GM18502 (cell line): Measurements from ENCODE around the gene MYL6B.
A peak's percentile ranks its signal among the peaks of the same experiment; 100 is the strongest.
"Not testable (repeated sequence)": the region's sequence is repeated elsewhere in the genome, so short reads cannot be mapped to it uniquely, and the experiment has no call there.

Experiments
- ATAC-seq: cut with Tn5 transposase; IDR thresholded peaks from one replicate; pipeline ENCODE4 v1.9.1; 2021; ENCODE audit warnings: mild to moderate bottlenecking; ENCODE audit not compliant: unreplicated experiment, poor library complexity

Gene MYL6B

GRCh38 chr12:56163533-56164344, 11.4 kb downstream of the MYL6B start:
- ATAC-seq = no peak

- no peak for ATAC-seq
Measured at GRCh38 chr12:56164345-56164729, 11.9 kb downstream of the MYL6B start.

- no peak for ATAC-seq
Measured at GRCh38 chr12:56165369-56165768, 13.0 kb downstream of the MYL6B start.

- ATAC-seq = no peak
Measured at GRCh38 chr12:56169229-56169759, 16.9 kb downstream of the MYL6B start.

GRCh38 chr12:56172839-56173238, 20.5 kb downstream of the MYL6B start:
- ATAC-seq = no peak

GRCh38 chr12:56178347-56178746, 26.0 kb downstream of the MYL6B start:
- ATAC-seq = no peak

- ATAC-seq = no peak
Measured at GRCh38 chr12:56186957-56187356, 34.6 kb downstream of the MYL6B start.

GRCh38 chr12:56188131-56188777, 35.9 kb downstream of the MYL6B start:
- no peak for ATAC-seq

GRCh38 chr12:56188778-56189098, 36.4 kb downstream of the MYL6B start:
- ATAC-seq = peak; percentile 6

- peak; percentile 75 for ATAC-seq
Measured at GRCh38 chr12:56189099-56189917, 36.9 kb downstream of the MYL6B start, which contains the start of gene SMARCC2. TSS of gene SMARCC2 (minus strand) at chr12:56189483. CDS start at chr12:56189461, 22 bp downstream.

- ATAC-seq = peak; percentile 38
Measured at GRCh38 chr12:56189918-56190694, 37.7 kb downstream of the MYL6B start.

- ATAC-seq = no peak
Measured at GRCh38 chr12:56190695-56191155, 38.3 kb downstream of the MYL6B start.

GRCh38 chr12:56192582-56192981, 40.2 kb downstream of the MYL6B start:
- ATAC-seq = no peak

- ATAC-seq = no peak
Measured at GRCh38 chr12:56193025-56193578, 40.7 kb downstream of the MYL6B start.

- ATAC-seq = not testable (repeated sequence)
Measured at GRCh38 chr12:56196818-56197550, 44.6 kb downstream of the MYL6B start.

GRCh38 chr12:56197921-56198635, 45.7 kb downstream of the MYL6B start:
- no peak for ATAC-seq

GRCh38 chr12:56198836-56199235, 46.4 kb downstream of the MYL6B start:
- no peak for ATAC-seq

- no peak for ATAC-seq
Measured at GRCh38 chr12:56202366-56202765, 50.0 kb downstream of the MYL6B start.
